NB4 (cell line): ENCODE results near the gene RFC4.

ENCODE experiments used
- POLR2A ChIP-seq: IDR thresholded peaks from 2 replicates; pipeline ENCODE4 v1.6.1; 2011; ENCODE audit warnings: mild to moderate bottlenecking; ENCODE audit not compliant: insufficient read length; ENCODE audit errors: extremely low read depth
- TF ChIP-seq, protein P1 (sequence below): IDR thresholded peaks from one replicate; pipeline ENCODE4 v1.5.1; 2012; ENCODE audit warnings: low read depth, low read length

DNA sequence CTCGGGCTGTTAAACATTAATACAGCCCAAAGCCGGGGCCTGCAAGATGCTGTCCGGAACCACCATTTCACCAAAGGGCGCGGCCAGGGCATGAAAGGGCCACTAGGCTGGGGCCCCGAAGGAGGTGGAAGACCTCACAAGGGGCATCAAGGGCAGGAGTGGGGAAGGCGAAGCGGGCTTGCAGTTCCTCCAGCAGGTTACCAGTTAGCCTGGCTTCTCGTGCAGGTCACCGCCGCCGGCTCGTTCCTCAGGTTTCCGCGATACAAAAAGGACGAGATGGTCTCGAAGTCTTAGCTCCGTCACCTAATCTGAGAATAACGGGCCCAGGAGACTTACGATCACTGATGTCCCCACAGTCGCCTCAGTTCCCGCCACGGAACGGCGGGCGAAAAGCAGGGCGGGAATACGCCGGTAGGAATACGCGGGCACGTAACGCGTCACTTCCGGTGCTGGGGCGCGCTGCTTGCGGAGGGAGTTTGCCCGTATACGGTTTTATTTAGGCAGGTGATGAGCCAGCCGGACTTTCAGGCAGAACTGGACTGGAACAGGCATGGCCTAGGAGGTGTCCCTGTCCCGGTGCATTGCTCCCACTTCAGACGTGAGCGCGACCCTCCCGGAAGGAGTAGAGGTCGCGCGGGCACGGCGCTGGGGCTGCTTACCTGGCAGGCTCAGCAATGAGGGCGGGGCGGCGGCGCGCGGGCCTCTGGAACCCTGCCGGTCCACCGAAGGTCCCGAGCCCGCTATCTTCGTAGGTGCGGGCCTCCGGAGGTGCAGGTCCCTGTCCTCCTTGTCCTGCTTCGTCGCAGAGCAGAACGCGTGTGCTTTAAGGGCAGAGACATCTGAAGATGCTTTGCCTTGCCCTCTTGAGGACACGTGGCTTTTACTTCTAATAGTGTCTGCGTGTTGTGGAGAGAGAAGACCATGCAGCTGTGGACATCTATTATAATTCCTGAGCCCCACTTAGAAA is at the start of gene RFC4:
- TF ChIP-seq, protein P1, sequence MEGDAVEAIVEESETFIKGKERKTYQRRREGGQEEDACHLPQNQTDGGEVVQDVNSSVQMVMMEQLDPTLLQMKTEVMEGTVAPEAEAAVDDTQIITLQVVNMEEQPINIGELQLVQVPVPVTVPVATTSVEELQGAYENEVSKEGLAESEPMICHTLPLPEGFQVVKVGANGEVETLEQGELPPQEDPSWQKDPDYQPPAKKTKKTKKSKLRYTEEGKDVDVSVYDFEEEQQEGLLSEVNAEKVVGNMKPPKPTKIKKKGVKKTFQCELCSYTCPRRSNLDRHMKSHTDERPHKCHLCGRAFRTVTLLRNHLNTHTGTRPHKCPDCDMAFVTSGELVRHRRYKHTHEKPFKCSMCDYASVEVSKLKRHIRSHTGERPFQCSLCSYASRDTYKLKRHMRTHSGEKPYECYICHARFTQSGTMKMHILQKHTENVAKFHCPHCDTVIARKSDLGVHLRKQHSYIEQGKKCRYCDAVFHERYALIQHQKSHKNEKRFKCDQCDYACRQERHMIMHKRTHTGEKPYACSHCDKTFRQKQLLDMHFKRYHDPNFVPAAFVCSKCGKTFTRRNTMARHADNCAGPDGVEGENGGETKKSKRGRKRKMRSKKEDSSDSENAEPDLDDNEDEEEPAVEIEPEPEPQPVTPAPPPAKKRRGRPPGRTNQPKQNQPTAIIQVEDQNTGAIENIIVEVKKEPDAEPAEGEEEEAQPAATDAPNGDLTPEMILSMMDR = no peak
- TF ChIP-seq POLR2A = peak; percentile 91
